Measurements from ENCODE around the gene GLUD1. TPM values are rescaled to one million over a fixed set of nuclear protein-coding genes. Genes with fewer than 3 reads are reported as not detected.
"Not testable (repeated sequence)": the region's sequence is repeated elsewhere in the genome, so short reads cannot be mapped to it uniquely, and the experiment has no call there.

The GLUD1 gene
- total RNA-seq, 1 donor from 2014 or later: 133 TPM

DNA sequence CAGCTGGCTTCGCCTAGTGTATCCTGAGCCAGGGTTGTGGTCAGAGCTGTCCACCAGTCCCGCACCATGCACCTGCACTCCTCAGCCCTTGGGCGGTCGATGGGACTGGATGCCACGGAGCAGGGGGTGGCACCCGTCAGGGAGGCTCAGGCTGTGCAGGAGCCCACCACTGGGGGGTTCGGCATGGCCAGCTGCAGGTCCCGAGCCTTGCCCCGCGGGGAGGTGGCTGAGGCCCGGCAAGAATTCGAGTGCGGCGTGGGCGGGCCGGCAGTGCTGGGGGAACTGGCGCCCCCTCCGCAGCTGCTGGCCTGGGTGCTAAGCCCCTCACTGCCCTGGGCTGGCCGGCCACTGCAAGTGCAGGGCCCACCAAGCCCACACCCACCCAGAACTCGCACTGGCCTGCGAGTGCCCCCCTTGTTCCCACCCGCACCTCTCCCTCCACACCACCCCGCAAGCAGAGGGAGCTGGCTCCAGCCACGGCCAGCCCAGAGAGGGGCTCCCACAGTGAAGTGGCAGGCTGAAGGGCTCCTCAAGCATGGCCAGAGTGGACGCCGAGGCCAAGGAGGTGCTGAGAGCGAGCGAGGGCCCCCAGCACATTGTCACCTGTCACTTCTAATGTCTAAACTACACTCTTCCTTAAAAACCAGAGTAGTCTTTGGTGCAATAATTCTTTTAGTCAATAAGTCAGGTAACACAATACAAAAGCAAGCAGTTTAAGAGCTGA is 63.6 kb downstream of the GLUD1 start:
- no peaks in the 10 kb centered on the region for H3K4me1 ChIP-seq

DNA sequence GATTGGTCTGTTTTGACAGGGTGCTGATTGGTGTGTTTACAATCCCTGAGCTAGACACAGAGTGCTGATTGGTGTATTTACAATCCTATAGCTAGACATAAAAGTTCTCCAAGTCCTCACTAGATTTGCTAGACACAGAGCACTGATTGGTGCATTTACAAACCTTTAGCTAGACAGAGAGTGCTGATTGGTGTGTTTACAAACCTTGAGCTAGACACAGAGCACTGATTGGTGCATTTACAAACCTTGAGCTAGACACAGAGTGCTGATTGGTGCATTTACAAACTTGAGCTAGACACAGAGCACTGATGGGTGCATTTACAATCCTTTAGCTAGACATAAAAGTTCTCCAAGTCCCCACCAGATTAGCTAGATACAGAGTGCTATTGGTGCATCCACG is 64.2 kb downstream of the GLUD1 start:
- H3K4me1 ChIP-seq; H3K36me3 ChIP-seq; H3K27me3 ChIP-seq; H3K27ac ChIP-seq; intact Hi-C loops (cut with DNase I); H3K9me3 ChIP-seq; H3K4me3 ChIP-seq; DNase-seq (ENCODE audit: extremely low spot score in 2 of 2): not testable (repeated sequence)

More for the DNA sequence above, 63.6 kb downstream of the GLUD1 start:
- H3K9me3 ChIP-seq: no peaks in the 10 kb centered on the region
- H3K36me3 ChIP-seq: no peaks in the 10 kb centered on the region
- H3K27ac ChIP-seq: no peak overlapping the region
- DNase-seq (ENCODE audit: extremely low spot score in 2 of 2): no peak
- no peak overlapping the region for H3K4me3 ChIP-seq
- no peak for TF ChIP-seq POLR2AphosphoS5 (IDR thresholded peaks at IDR 0.05; ENCODE audit: insufficient read depth in 1 of 2, low read depth in 1 of 2)
- no peak for TF ChIP-seq POLR2A (IDR thresholded peaks at IDR 0.05)
- TF ChIP-seq, protein P1, sequence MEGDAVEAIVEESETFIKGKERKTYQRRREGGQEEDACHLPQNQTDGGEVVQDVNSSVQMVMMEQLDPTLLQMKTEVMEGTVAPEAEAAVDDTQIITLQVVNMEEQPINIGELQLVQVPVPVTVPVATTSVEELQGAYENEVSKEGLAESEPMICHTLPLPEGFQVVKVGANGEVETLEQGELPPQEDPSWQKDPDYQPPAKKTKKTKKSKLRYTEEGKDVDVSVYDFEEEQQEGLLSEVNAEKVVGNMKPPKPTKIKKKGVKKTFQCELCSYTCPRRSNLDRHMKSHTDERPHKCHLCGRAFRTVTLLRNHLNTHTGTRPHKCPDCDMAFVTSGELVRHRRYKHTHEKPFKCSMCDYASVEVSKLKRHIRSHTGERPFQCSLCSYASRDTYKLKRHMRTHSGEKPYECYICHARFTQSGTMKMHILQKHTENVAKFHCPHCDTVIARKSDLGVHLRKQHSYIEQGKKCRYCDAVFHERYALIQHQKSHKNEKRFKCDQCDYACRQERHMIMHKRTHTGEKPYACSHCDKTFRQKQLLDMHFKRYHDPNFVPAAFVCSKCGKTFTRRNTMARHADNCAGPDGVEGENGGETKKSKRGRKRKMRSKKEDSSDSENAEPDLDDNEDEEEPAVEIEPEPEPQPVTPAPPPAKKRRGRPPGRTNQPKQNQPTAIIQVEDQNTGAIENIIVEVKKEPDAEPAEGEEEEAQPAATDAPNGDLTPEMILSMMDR (IDR thresholded peaks at IDR 0.05): no peak
- intact Hi-C loops (cut with DNase I): no loop called here
- no peaks in the 10 kb centered on the region for H3K27me3 ChIP-seq

- H3K27ac ChIP-seq; intact Hi-C loops (cut with DNase I); H3K27me3 ChIP-seq; H3K4me3 ChIP-seq; DNase-seq (ENCODE audit: extremely low spot score in 2 of 2); H3K9me3 ChIP-seq; H3K4me1 ChIP-seq; H3K36me3 ChIP-seq: not testable (repeated sequence)
These were observed 67.7 kb downstream of the GLUD1 start for GRCh38 chr10:87026747-87027508.

- H3K27me3 ChIP-seq; H3K4me3 ChIP-seq; H3K36me3 ChIP-seq; DNase-seq (ENCODE audit: extremely low spot score in 2 of 2); H3K27ac ChIP-seq; H3K9me3 ChIP-seq; H3K4me1 ChIP-seq; intact Hi-C loops (cut with DNase I): not testable (repeated sequence)
These were observed 69.2 kb downstream of the GLUD1 start for GRCh38 chr10:87025285-87025958.

DNA sequence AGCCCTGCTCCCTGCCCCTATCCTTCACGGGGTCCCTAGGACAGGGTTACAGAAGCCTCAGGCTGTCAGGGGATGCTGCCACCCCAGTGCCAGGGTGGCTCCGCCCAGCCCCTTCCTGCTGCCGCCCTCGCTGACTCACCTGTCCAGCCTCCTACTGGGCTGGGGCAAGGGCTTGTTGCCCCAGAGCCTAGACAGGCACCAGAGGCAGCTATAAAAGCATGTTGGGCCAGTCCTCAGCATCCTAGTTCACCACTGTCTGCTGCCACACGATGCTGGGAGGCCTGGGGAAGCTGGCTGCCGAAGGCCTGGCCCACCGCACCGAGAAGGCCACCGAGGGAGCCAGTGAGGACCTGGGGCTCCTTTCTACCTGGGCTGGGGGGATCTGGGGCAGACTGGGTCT is 74.6 kb downstream of the GLUD1 start, which contains the start of gene FAM25A:
FAM25A (plus strand) TSS at position 239 of the 400 bp plus-strand sequence; CDS start at position 270, 31 bp downstream.
- H3K36me3 ChIP-seq; H3K4me3 ChIP-seq; H3K4me1 ChIP-seq; H3K27me3 ChIP-seq; H3K9me3 ChIP-seq; DNase-seq (ENCODE audit: extremely low spot score in 2 of 2); intact Hi-C loops (cut with DNase I): not testable (repeated sequence)
- H3K27ac ChIP-seq: peak within 1 kb of the TSS; percentile 59
- TF ChIP-seq POLR2AphosphoS5 (IDR thresholded peaks at IDR 0.05; ENCODE audit: insufficient read depth in 1 of 2, low read depth in 1 of 2): peak in 1 of 2 donors; percentile 26

GRCh38 chr10:87019504-87019903 is 75.1 kb downstream of the GLUD1 start:
- H3K27me3 ChIP-seq; intact Hi-C loops (cut with DNase I); DNase-seq (ENCODE audit: extremely low spot score in 2 of 2); H3K36me3 ChIP-seq; H3K4me3 ChIP-seq; H3K4me1 ChIP-seq; H3K9me3 ChIP-seq: not testable (repeated sequence)
- peak overlapping the region; percentile 59 for H3K27ac ChIP-seq

GRCh38 chr10:87019066-87019465 is 75.6 kb downstream of the GLUD1 start:
- H3K9me3 ChIP-seq; H3K4me3 ChIP-seq; H3K36me3 ChIP-seq; DNase-seq (ENCODE audit: extremely low spot score in 2 of 2); H3K4me1 ChIP-seq; H3K27me3 ChIP-seq; intact Hi-C loops (cut with DNase I); H3K27ac ChIP-seq: not testable (repeated sequence)

DNA sequence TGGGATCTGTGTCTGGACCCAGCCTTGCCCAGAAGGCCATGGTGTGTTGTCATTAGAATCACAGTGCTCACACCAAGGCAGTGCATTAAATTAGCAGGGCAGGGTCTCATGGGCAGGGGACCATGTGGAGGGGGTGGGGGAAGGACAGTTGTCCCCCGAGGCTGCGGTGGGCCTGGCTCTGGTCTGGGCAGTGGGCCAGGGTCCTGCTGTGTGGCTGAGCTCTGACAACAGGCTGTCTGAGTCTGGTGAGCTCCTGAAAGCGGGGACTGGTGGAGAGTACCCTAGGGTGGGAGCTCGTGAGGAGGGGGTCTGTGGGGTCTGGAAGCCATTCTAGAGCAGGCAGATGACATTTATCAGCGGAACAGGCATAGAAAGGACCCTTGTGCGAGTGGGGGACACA is 76.5 kb downstream of the GLUD1 start:
- H3K9me3 ChIP-seq; H3K36me3 ChIP-seq; H3K4me3 ChIP-seq; DNase-seq (ENCODE audit: extremely low spot score in 2 of 2); H3K4me1 ChIP-seq; intact Hi-C loops (cut with DNase I); H3K27me3 ChIP-seq; H3K27ac ChIP-seq: not testable (repeated sequence)

DNA sequence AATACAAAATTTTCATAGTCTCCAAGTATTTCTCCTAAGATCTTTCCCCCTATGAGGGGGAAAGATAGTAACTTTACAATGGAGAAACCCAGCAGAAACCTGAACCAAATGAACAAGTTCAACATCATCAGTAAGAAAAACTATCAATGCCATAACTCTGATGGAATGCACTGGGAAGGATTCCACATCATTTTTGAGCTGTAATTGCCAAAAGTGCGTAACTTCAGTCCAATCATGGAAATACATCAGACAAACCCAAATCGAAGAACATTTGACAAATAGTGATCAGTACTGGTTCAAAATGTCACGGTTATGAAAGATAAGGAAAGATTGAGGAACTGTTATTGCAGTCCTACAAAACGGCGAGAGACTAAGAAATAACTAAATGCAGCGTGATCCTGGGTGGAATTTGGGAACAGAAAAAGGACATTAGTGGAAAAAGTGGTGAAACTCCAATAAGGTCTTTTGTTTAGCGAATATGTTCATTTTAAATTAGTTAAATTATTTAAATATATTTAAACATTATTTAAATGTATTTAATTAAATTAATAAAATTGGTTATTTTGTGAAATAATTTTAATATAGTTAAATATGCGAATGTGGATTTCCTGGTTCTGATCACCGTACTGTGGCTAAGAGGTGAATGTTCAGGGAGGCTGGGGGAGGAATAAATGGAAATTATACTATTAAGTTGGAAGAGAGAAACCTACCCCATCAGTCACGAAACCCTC is 79.5 kb downstream of the GLUD1 start:
- H3K4me1 ChIP-seq; H3K4me3 ChIP-seq; DNase-seq (ENCODE audit: extremely low spot score in 2 of 2); intact Hi-C loops (cut with DNase I); H3K36me3 ChIP-seq; H3K9me3 ChIP-seq; H3K27me3 ChIP-seq; H3K27ac ChIP-seq: not testable (repeated sequence)

- H3K9me3 ChIP-seq; H3K4me3 ChIP-seq; H3K4me1 ChIP-seq; intact Hi-C loops (cut with DNase I); H3K27me3 ChIP-seq; H3K27ac ChIP-seq; H3K36me3 ChIP-seq; DNase-seq (ENCODE audit: extremely low spot score in 2 of 2): not testable (repeated sequence)
These were observed 81.1 kb downstream of the GLUD1 start for GRCh38 chr10:87013528-87013927.

DNA sequence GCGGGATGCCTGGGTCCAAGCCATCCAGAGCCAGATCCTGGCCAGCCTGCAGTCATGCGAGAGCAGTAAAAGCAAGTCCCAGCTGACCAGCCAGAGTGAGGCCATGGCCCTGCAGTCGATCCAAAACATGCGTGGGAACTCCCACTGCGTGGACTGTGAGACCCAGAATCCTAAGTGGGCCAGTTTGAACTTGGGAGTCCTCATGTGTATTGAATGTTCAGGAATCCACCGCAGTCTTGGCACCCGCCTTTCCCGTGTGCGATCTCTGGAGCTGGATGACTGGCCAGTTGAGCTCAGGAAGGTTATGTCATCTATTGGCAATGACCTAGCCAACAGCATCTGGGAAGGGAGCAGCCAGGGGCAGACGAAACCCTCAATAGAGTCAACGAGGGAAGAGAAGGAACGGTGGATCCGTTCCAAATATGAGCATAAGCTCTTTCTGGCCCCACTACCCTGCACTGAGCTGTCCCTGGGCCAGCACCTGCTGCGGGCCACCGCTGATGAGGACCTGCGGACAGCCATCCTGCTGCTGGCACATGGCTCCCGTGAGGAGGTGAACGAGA is 85.4 kb downstream of the GLUD1 start:
- H3K36me3 ChIP-seq; H3K9me3 ChIP-seq; H3K4me3 ChIP-seq; H3K27ac ChIP-seq; H3K4me1 ChIP-seq; intact Hi-C loops (cut with DNase I); H3K27me3 ChIP-seq; DNase-seq (ENCODE audit: extremely low spot score in 2 of 2): not testable (repeated sequence)
